BLaER1 (cell line): ENCODE measurements around the gene ITPRIPL2.

ENCODE experiments used
- H3K27ac ChIP-seq: shearing (Covaris generic); formaldehyde crosslinking; 2 replicates; pipeline ENCODE4 v1.8.1; 2022
- H3K27me3 ChIP-seq: shearing (Covaris generic); formaldehyde crosslinking; 2 replicates; pipeline ENCODE4 v1.8.1; 2022
- H3K36me3 ChIP-seq: shearing (Covaris generic); formaldehyde crosslinking; 2 replicates; pipeline ENCODE4 v1.8.1; 2022
- H3K4me1 ChIP-seq: shearing (Covaris generic); formaldehyde crosslinking; 2 replicates; pipeline ENCODE4 v1.8.1; 2022
- H3K4me2 ChIP-seq: shearing (Covaris generic); formaldehyde crosslinking; 2 replicates; pipeline ENCODE4 v1.8.1; 2022
- H3K4me3 ChIP-seq: shearing (Covaris generic); formaldehyde crosslinking; 2 replicates; pipeline ENCODE4 v1.8.1; 2022
- H3K9ac ChIP-seq: shearing (Covaris generic); formaldehyde crosslinking; 2 replicates; pipeline ENCODE4 v1.8.1; 2022
- H3K9me3 ChIP-seq: shearing (Covaris generic); formaldehyde crosslinking; 2 replicates; pipeline ENCODE4 v1.8.1; 2022
- H4K20me1 ChIP-seq: shearing (Covaris generic); formaldehyde crosslinking; 2 replicates; pipeline ENCODE4 v1.8.1; 2022
- Cebpa-rat ChIP-seq: shearing (Covaris generic); IDR thresholded peaks from 2 replicates; pipeline ENCODE4 v1.8.1; 2022

Gene ITPRIPL2

DNA sequence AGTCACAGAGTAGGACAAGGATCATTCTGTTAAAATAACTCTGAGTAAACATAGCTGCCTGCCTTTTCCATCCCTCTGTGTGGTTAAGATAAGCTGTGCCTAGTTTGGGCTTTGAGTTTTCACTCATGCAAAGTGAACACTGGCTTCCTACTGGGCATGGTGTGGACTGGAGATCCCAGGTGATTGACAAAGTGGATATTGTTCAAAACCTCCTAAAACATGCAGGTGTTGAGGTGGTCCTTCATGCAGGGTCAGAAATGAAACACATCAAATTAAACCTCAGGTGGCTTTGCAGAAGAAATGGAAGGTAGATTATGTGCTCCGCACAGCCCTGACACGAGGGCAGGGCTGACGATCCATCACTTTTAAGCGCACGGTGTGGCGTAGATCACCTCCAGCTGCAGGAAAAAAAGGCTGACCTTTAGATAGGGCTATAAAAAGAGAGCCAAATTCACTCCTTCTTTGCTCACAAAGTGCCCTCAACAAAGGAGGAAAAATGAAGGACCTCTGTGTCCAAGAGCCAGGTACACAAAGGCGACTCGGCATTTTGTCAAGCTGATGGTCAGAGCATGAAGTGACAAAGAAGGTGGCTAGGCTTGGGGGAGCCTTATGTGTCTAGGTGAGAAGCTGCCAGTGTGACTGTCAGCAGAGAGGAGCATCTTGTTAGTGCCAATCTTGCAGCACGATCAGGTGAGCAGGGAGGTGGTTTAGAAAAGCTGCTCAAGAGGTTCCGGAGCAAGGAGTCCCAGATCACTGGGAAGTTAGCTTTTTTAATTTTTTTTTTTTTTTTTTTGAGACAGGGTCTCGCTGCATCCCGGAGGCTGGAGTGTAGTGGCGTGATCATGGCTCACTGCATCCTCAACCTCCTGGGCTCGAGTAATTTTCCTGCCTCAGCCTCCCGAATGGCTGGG lies 19.9 kb upstream of the ITPRIPL2 start:
- TF ChIP-seq Cebpa-rat, result no peak
- H4K20me1 ChIP-seq, result no peaks in the 10 kb centered on the region
- no peaks in the 10 kb centered on the region for H3K27me3 ChIP-seq
- H3K9ac ChIP-seq, result no peak overlapping the region
- H3K9me3 ChIP-seq, result peaks cover 10% of the 10 kb centered on the region
- H3K4me2 ChIP-seq, result no peak overlapping the region
- H3K4me3 ChIP-seq, result no peak overlapping the region
- H3K36me3 ChIP-seq, result no peaks in the 10 kb centered on the region
- no peaks in the 10 kb centered on the region for H3K4me1 ChIP-seq
- H3K27ac ChIP-seq, result no peak overlapping the region

DNA sequence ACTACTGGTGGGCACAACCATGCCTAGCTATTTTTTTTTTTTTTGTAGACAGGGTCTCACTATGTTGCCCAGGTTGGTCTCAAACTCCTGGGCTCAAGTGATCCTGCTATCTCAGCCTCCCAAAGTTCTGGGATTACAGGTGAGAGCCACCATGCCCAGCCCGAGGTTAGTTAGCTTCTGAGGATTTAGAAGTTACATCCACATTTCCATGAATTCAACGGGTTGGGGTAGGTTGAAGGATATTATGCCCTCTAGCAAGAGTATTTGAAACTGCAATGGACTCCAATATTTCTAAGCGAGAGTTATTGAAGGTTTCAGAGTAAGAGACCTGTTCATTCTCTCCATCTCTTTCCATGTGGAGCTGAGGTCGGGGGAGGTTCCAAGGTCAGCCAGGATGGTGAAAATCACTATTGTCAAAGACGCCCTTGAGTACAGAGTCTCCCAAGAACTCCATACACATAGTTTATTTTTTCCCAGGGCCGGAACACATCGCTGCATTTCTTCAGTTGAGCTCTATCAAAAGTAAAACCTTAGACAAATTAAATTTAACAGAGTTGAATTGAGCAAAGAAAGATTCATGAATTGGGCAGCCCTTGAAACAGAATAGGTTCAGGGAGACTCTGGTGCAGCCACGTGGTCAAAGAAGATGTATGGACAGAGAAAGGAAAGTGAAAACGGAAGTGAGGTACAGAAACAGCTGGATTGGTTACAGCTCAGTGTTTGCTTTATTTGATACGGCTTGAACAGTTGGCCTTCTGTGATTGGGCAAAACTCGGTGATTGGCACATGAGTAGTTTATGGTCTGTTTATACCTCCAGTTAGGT lies 19.0 kb upstream of the ITPRIPL2 start:
- Histone ChIP-seq H3K9me3 (peaks cover 10% of the 10 kb centered on the region), H3K27me3 (no peaks in the 10 kb centered on the region), H3K4me1 (no peaks in the 10 kb centered on the region), H3K27ac (no peak overlapping the region), H3K36me3 (no peaks in the 10 kb centered on the region), H3K9ac (no peak overlapping the region), H3K4me2 (no peak overlapping the region), H3K4me3 (no peak overlapping the region), H4K20me1 (no peaks in the 10 kb centered on the region)
- TF ChIP-seq Cebpa-rat, result no peak

GRCh38 chr16:19095654-19096053 lies 18.1 kb upstream of the ITPRIPL2 start:
- Histone ChIP-seq H3K9me3 (peaks cover 10% of the 10 kb centered on the region), H3K4me2 (no peak overlapping the region), H3K27me3 (no peaks in the 10 kb centered on the region), H4K20me1 (no peaks in the 10 kb centered on the region), H3K36me3 (no peaks in the 10 kb centered on the region), H3K9ac (no peak overlapping the region), H3K4me3 (no peak overlapping the region), H3K27ac (no peak overlapping the region), H3K4me1 (no peaks in the 10 kb centered on the region)
- no peak for TF ChIP-seq Cebpa-rat

DNA sequence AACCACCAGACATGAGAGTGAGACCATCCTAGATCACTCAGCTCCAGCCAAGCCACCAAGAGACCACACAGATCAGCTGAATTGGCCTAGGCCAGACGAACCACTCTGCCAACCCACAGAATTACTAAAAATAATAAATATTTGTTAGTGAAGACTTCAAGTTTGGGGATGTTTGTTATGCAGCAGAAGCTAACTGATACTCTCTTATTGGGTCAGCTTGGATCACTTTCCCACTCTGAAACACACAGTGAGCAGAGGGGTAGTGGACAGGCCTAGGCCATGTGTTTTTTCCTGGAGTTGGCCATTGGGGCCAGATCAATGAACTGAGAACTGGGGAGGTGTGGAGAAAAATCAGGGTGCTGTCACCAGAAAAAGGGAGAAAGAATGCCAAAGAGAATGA lies 15.6 kb upstream of the ITPRIPL2 start:
- H3K27ac ChIP-seq, result no peak overlapping the region
- no peak for TF ChIP-seq Cebpa-rat
- no peak overlapping the region for H3K9ac ChIP-seq

GRCh38 chr16:19102187-19102872 lies 11.4 kb upstream of the ITPRIPL2 start:
- no peak overlapping the region for H3K27ac ChIP-seq
- no peak for TF ChIP-seq Cebpa-rat

More for the DNA sequence above, 15.6 kb upstream of the ITPRIPL2 start:
- Histone ChIP-seq H3K27me3 (no peaks in the 10 kb centered on the region), H4K20me1 (no peaks in the 10 kb centered on the region), H3K9me3 (peaks cover 5% of the 10 kb centered on the region), H3K4me3 (no peak overlapping the region), H3K4me2 (no peak overlapping the region), H3K36me3 (no peaks in the 10 kb centered on the region), H3K4me1 (no peaks in the 10 kb centered on the region)

DNA sequence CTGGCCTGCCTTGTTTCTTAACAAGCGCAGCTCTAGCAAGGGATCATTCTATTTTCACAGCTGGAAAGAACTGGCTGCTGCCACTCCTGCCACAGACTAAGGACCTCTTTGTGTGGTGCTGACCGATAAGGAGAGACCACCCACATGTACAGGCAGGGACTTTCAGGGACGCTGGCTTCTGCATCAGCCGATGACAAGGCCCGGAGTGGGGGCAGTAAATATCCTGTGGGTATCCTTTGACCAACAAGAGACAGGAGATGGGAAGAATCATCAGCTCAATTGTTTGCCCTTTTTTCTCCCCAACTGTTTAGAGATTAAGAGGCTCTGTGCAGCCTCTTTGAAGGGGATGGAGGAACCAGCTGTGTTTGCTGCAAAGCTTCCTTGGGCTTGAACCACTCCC lies 9.2 kb upstream of the ITPRIPL2 start:
- no peaks in the 10 kb centered on the region for H4K20me1 ChIP-seq
- H3K36me3 ChIP-seq, result no peaks in the 10 kb centered on the region
- H3K9me3 ChIP-seq, result no peaks in the 10 kb centered on the region
- H3K27ac ChIP-seq, result no peak overlapping the region
- no peak overlapping the region for H3K4me3 ChIP-seq
- no peaks in the 10 kb centered on the region for H3K27me3 ChIP-seq
- H3K9ac ChIP-seq, result no peak overlapping the region
- no peak overlapping the region for H3K4me2 ChIP-seq
- H3K4me1 ChIP-seq, result peaks cover 34% of the 10 kb centered on the region
- TF ChIP-seq Cebpa-rat, result no peak

More at GRCh38 chr16:19102187-19102872, 11.4 kb upstream of the ITPRIPL2 start:
- H3K9ac ChIP-seq, result no peak overlapping the region
- no peaks in the 10 kb centered on the region for H3K27me3 ChIP-seq
- H3K9me3 ChIP-seq, result peaks cover 5% of the 10 kb centered on the region
- H3K36me3 ChIP-seq, result no peaks in the 10 kb centered on the region
- no peaks in the 10 kb centered on the region for H4K20me1 ChIP-seq
- no peak overlapping the region for H3K4me3 ChIP-seq
- H3K4me1 ChIP-seq, result peaks cover 22% of the 10 kb centered on the region
- no peak overlapping the region for H3K4me2 ChIP-seq

GRCh38 chr16:19105131-19105530 lies 8.6 kb upstream of the ITPRIPL2 start:
- H3K4me2 ChIP-seq, result peak overlapping the region; percentile 84; the same call in 1 of the 2 replicates

GRCh38 chr16:19105891-19106624 lies 7.7 kb upstream of the ITPRIPL2 start:
- Histone ChIP-seq H3K4me1 (peaks cover 34% of the 10 kb centered on the region), H3K27me3 (no peaks in the 10 kb centered on the region), H3K36me3 (no peaks in the 10 kb centered on the region), H3K9ac (peak overlapping the region; percentile 35; the same call in 1 of the 2 replicates), H3K4me2 (peak overlapping the region; percentile 84), H3K27ac (no peak overlapping the region), H3K4me3 (no peak overlapping the region), H3K9me3 (no peaks in the 10 kb centered on the region), H4K20me1 (no peaks in the 10 kb centered on the region)
- no peak for TF ChIP-seq Cebpa-rat

More at GRCh38 chr16:19105131-19105530, 8.6 kb upstream of the ITPRIPL2 start:
- Histone ChIP-seq H3K9ac (no peak overlapping the region), H3K27ac (no peak overlapping the region), H3K4me3 (no peak overlapping the region), H3K27me3 (no peaks in the 10 kb centered on the region), H4K20me1 (no peaks in the 10 kb centered on the region), H3K36me3 (no peaks in the 10 kb centered on the region), H3K9me3 (no peaks in the 10 kb centered on the region), H3K4me1 (peaks cover 34% of the 10 kb centered on the region)
- no peak for TF ChIP-seq Cebpa-rat

- Histone ChIP-seq H3K36me3 (no peaks in the 10 kb centered on the region), H3K4me2 (peak overlapping the region; percentile 84), H4K20me1 (no peaks in the 10 kb centered on the region), H3K9me3 (no peaks in the 10 kb centered on the region), H3K27ac (no peak overlapping the region), H3K27me3 (no peaks in the 10 kb centered on the region), H3K4me3 (no peak overlapping the region), H3K4me1 (peaks cover 34% of the 10 kb centered on the region), H3K9ac (no peak overlapping the region)
- TF ChIP-seq Cebpa-rat, result no peak
Observed at GRCh38 chr16:19106625-19107020, 7.1 kb upstream of the ITPRIPL2 start.
